GM19455 (cell line): ENCODE results near the gene UGT2B11.
"Not testable (repeated sequence)": the region's sequence is repeated elsewhere in the genome, so short reads cannot be mapped to it uniquely, and the experiment has no call there.

ENCODE experiments used
- ATAC-seq: cut with Tn5 transposase; IDR thresholded peaks from one replicate; pipeline ENCODE4 v1.9.1; 2021; ENCODE audit not compliant: unreplicated experiment

The UGT2B11 gene

DNA sequence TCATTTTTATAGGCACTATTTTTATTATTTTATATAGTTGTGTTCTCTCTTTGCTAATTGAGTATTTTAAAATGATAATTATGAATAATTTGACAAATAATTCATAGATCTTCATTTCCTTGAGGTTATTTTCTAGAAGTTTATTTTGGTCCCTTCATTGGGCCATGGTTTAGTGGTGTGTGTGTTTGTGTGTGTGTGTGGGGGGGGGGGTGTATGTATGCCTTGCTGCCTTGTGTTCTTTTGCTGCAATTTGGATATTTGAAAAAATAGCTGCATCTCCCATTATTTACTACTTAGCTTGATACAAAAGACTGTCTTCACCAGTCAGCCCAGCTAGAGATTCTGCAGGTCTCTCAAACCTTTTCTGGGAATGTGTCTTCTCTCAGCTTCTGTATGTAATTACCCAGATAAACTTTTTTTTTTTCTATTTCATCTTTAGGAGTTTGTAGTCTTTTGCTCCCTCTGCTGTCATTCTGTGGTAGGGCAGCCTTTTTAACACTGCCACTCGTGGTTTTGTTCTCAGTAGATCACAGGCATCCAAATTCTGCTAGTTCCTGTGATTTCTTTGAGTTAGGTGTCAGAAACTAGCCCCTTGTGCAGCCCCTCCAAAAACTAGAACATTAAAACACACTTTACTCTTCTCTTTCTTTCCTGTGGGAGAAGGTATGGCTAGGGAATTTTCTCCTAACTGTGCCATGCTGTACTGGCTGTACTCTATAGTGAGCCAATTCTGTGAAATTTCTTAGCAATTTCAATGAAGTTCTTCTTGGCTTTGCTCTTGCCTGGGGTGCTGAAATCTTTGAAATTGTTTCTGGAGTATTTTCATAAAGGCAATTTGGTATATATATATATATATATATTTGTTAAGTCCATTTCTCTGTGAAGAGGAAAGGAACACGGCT lies 44.1 kb downstream of the UGT2B11 start:
- ATAC-seq = not testable (repeated sequence)

GRCh38 chr4:69169171-69169570 lies 45.4 kb downstream of the UGT2B11 start:
- ATAC-seq = not testable (repeated sequence)

DNA sequence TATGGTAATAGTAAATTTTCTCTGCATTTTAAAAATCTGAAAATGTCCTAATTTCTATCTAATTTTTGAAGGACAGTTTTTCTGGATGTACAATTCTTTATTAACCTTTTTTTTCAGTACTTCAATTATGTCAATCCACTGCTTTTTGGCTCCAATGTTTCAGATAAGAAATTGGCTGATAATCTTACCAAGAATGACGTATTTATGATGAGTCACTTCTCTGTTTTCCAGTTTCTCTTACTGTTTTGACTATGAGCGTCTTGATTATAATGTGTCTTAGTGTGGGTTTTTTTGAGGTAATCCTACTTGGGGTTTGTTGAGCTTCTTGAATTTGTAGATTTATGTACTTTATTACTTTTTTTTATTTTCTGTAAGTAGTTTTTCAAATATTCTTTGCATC lies 47.2 kb downstream of the UGT2B11 start:
- no peak for ATAC-seq

GRCh38 chr4:69166376-69166775 lies 48.2 kb downstream of the UGT2B11 start:
- ATAC-seq = not testable (repeated sequence)

- ATAC-seq = not testable (repeated sequence)
These were observed 48.8 kb downstream of the UGT2B11 start for GRCh38 chr4:69165707-69166106.

GRCh38 chr4:69156913-69157312 lies 57.6 kb downstream of the UGT2B11 start:
- no peak for ATAC-seq

DNA sequence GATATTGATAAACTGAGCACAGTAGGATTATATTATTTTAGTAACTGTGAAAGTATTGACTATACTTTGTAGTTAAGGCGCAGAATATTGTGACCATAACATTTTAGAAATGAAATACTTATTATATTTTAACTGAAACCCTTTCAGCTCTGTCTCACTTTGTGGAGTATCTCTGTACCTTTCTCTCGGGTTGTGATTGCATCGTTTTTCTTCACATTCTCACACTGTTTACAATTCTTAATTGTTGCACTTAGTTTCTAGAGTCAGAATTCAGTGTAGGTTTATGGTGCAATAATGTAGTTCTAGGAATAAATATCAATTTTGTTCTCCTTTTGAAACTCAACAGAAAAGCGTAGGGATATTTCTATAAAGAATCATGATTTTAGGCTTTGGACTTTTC lies 60.5 kb downstream of the UGT2B11 start:
- ATAC-seq = no peak
